HUES6 (cell line): ENCODE measurements around the gene FAM163A.
"Not testable (repeated sequence)": the region's sequence is repeated elsewhere in the genome, so short reads cannot be mapped to it uniquely, and the experiment has no call there.

ENCODE experiments used
- H3K27ac ChIP-seq: 2 replicates; pipeline ENCODE4 v1.7.0; 2013; ENCODE audit warnings: low read depth, mild to moderate bottlenecking, low read length, inconsistent platforms
- H3K27me3 ChIP-seq: 2 replicates; pipeline ENCODE4 v1.6.1; 2013; ENCODE audit warnings: low read length; ENCODE audit not compliant: control insufficient read depth, insufficient read depth
- H3K36me3 ChIP-seq: 2 replicates; pipeline ENCODE4 v1.6.1; 2013; ENCODE audit warnings: low read length; ENCODE audit not compliant: control insufficient read depth, insufficient read depth
- H3K4me1 ChIP-seq: 2 replicates; pipeline ENCODE4 v1.6.1; 2013; ENCODE audit warnings: low read length; ENCODE audit not compliant: control insufficient read depth, insufficient read depth
- H3K4me3 ChIP-seq: 2 replicates; pipeline ENCODE4 v1.5.1; 2013; ENCODE audit warnings: low read depth, low read length
- H3K9ac ChIP-seq: one replicate; pipeline ENCODE4 v1.6.1; 2013; ENCODE audit warnings: mild to moderate bottlenecking, low read length
- H3K9me3 ChIP-seq: 2 replicates; pipeline ENCODE4 v1.6.1; 2013; ENCODE audit warnings: low read depth, low read length; ENCODE audit not compliant: control insufficient read depth, insufficient read depth

FAM163A gene

GRCh38 chr1:179828554-179829110, 85.5 kb downstream of the FAM163A start:
- Histone ChIP-seq H3K36me3 (no peaks in the 10 kb centered on the region), H3K9me3 (no peaks in the 10 kb centered on the region), H3K4me3 (no peak overlapping the region), H3K27me3 (no peaks in the 10 kb centered on the region), H3K27ac (no peak overlapping the region), H3K9ac (no peak overlapping the region), H3K4me1 (peaks cover 7% of the 10 kb centered on the region)

DNA sequence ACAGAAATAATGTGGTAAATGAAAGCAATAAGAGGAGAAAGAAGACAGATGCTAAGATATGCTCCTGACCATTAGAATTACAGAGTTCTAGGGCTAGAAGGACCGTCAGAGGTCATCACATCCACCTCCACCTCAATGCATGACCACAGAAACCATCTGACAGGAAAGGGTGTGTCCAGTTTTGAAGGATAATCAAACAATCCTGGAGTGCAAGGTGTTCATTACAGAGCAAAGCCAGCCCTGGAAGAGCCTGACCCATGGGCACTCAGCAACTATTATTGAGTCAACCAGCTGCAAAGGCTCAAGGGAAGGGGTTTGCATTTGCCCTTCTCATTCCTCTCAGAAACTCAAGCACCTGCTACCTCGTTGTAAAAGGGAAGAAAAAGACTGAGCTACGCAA, 88.1 kb downstream of the FAM163A start:
- peaks cover under 1% of the 10 kb centered on the region; the same call in 1 of the 2 replicates for H3K4me1 ChIP-seq
- no peak overlapping the region for H3K4me3 ChIP-seq
- no peaks in the 10 kb centered on the region for H3K27me3 ChIP-seq
- H3K36me3 ChIP-seq, result no peaks in the 10 kb centered on the region
- H3K27ac ChIP-seq, result no peak overlapping the region
- H3K9me3 ChIP-seq, result no peaks in the 10 kb centered on the region
- no peak overlapping the region for H3K9ac ChIP-seq

- Histone ChIP-seq H3K36me3 (no peaks in the 10 kb centered on the region), H3K9ac (no peak overlapping the region), H3K9me3 (no peaks in the 10 kb centered on the region), H3K27me3 (no peaks in the 10 kb centered on the region), H3K27ac (no peak overlapping the region), H3K4me3 (no peak overlapping the region), H3K4me1 (no peaks in the 10 kb centered on the region)
Measured at GRCh38 chr1:179831852-179832699, 89.0 kb downstream of the FAM163A start.

- H3K9ac ChIP-seq, H3K4me1 ChIP-seq, H3K36me3 ChIP-seq: not testable (repeated sequence)
Measured at GRCh38 chr1:179836686-179837445, 93.8 kb downstream of the FAM163A start.

DNA sequence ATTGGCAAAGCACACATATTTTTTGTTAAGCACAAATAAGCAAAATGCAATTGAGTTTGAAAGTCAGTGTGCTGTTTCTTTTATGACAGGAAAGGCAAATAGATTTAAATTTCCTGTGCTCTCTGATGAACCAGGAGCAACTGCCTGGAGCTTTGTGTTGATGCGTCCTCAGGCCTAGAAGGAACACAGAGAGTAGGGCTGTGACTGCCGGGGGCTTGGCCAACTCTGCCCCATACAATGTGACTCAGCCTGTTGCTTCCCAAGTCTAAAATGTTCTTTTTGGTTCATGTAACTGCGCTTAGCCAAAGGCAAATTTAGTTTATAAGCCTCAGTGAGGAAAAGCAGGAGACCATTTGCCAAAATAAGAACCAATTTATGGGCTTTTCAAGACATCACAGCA, 97.0 kb downstream of the FAM163A start:
- Histone ChIP-seq H3K27me3 (no peaks in the 10 kb centered on the region), H3K36me3 (0 out of 2 replicates have a peak, but pooled peaks cover 3% of the 10 kb centered on the region), H3K27ac (no peak overlapping the region)

More at GRCh38 chr1:179836686-179837445, 93.8 kb downstream of the FAM163A start:
- not testable (repeated sequence) for H3K4me3 ChIP-seq, H3K9me3 ChIP-seq, H3K27me3 ChIP-seq, H3K27ac ChIP-seq

GRCh38 chr1:179848233-179848632, 105.1 kb downstream of the FAM163A start:
- Histone ChIP-seq H3K4me3 (no peak overlapping the region), H3K27ac (no peak overlapping the region), H3K9me3 (no peaks in the 10 kb centered on the region), H3K9ac (no peak overlapping the region), H3K27me3 (no peaks in the 10 kb centered on the region), H3K36me3 (peaks cover 61% of the 10 kb centered on the region), H3K4me1 (no peaks in the 10 kb centered on the region)

More for the DNA sequence above, 97.0 kb downstream of the FAM163A start:
- Histone ChIP-seq H3K4me3 (no peak overlapping the region), H3K4me1 (no peaks in the 10 kb centered on the region), H3K9me3 (no peaks in the 10 kb centered on the region), H3K9ac (no peak overlapping the region)

- Histone ChIP-seq H3K27me3 (no peaks in the 10 kb centered on the region), H3K27ac (no peak overlapping the region), H3K4me1 (no peaks in the 10 kb centered on the region), H3K36me3 (peaks cover 50% of the 10 kb centered on the region), H3K9me3 (no peaks in the 10 kb centered on the region), H3K4me3 (no peak overlapping the region), H3K9ac (no peak overlapping the region)
Measured at GRCh38 chr1:179853102-179853501, 110.0 kb downstream of the FAM163A start.

DNA sequence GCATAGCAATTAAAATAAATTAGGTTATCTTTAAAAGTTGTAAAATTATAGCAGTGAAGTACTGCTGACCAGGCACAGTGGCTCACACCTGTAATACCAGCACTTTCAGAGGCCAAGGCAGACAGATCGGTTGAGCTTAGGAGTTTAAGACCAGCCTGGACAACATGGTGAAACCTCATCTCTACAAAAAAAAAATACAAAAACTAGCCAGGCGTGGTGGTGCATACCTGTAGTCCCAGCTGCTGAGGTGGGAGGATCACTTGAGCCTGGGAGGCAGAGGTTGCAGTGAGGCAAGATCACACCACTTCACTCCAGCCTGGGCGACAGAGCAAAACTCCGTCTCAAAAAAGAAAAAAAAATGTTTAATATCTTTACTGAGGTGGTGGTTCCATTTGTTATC, 112.7 kb downstream of the FAM163A start:
- not testable (repeated sequence) for H3K9ac ChIP-seq, H3K4me3 ChIP-seq, H3K27me3 ChIP-seq, H3K27ac ChIP-seq, H3K9me3 ChIP-seq, H3K4me1 ChIP-seq
- H3K36me3 ChIP-seq, result peaks cover 32% of the 10 kb centered on the region

DNA sequence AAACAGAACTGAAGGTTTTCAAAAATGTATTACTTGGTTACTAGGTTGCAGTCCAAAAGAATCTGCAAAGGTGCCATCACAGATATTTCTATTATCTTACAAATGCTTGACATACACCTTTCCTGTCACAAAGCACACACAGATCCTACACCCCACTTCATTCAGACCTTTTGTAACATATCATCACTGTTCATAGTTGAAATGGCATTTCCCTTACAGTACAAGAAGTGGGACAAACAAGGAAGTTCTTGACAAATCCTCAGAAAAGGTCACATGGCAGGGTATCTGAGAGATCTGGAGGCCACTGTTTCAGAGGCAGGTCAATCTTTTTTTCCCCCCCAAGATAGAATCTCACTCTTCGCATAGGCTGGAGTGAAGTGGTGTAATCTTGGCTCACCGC, 113.2 kb downstream of the FAM163A start:
- no peaks in the 10 kb centered on the region for H3K4me1 ChIP-seq
- H3K27ac ChIP-seq, result no peak overlapping the region
- H3K36me3 ChIP-seq, result peaks cover 28% of the 10 kb centered on the region
- no peaks in the 10 kb centered on the region for H3K9me3 ChIP-seq
- H3K9ac ChIP-seq, result no peak overlapping the region
- H3K27me3 ChIP-seq, result no peaks in the 10 kb centered on the region
- H3K4me3 ChIP-seq, result no peak overlapping the region

DNA sequence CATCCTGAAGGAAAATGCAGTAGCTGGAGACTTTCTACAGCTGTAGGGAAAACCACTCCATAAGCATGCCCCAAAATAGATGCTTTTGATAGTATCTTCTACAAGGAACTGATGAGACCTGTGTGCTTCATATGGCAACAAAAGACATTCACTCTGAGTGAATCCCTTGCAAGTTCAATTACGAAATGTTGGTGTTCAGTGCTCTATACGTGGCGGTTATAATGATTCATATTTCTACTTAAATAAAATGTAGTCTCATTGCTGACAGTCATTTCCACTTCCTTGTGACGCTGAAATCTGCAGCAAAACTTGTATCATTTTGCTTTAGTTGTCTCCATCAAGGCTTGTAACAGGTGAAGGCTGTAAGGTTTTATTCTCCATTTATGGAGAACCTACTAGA, 113.9 kb downstream of the FAM163A start:
- Histone ChIP-seq H3K36me3 (peaks cover 24% of the 10 kb centered on the region), H3K27me3 (no peaks in the 10 kb centered on the region), H3K27ac (no peak overlapping the region), H3K9me3 (no peaks in the 10 kb centered on the region), H3K4me1 (no peaks in the 10 kb centered on the region), H3K9ac (no peak overlapping the region), H3K4me3 (no peak overlapping the region)

DNA sequence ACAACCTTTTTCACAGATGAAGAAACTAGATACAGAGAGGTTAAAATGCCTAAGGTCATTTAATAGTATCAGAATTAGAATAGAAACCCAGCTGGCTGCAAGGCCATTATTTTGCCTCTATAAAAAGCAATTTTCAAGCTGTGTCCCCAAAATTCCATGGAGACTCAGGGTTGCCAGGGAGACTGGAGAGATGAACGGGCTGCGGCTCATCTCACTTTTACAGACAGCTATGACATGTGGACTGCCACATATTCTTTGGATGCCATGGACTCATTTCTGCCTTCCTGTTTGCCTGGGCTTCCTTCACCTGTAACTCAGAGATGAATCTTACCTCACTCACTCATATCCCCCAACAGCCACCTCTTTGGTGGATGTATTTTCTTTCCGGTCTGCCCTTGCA, 117.6 kb downstream of the FAM163A start:
- H3K36me3 ChIP-seq, result peaks cover 49% of the 10 kb centered on the region
- no peak overlapping the region for H3K27ac ChIP-seq

More for the DNA sequence above, 117.6 kb downstream of the FAM163A start:
- H3K4me1 ChIP-seq, result no peaks in the 10 kb centered on the region
- H3K4me3 ChIP-seq, result no peak overlapping the region
- no peaks in the 10 kb centered on the region for H3K27me3 ChIP-seq
- H3K9ac ChIP-seq, result no peak overlapping the region
- no peaks in the 10 kb centered on the region for H3K9me3 ChIP-seq
